Endothelial cell (in vitro differentiated cells): ENCODE data around the gene DNAJC15. TPM values are rescaled to one million over a fixed set of nuclear protein-coding genes. Genes with fewer than 3 reads are reported as not detected.

Experiments
- DNase-seq: peaks from one replicate; pipeline ENCODE4 v3.0.0; 2021; ENCODE audit warnings: low spot score
- H3K27ac Mint-ChIP-seq: one replicate; pipeline ENCODE4 v1.8.0; 2021; ENCODE audit warnings: mixed read lengths, inconsistent platforms; ENCODE audit not compliant: unreplicated experiment
- H3K27me3 Mint-ChIP-seq: one replicate; pipeline ENCODE4 v1.8.0; 2021; ENCODE audit warnings: mild to moderate bottlenecking, moderate library complexity, mixed read lengths, inconsistent platforms; ENCODE audit not compliant: unreplicated experiment
- H3K36me3 Mint-ChIP-seq: one replicate; pipeline ENCODE4 v1.8.0; 2021; ENCODE audit warnings: mild to moderate bottlenecking, low read depth, mixed read lengths, inconsistent platforms; ENCODE audit not compliant: unreplicated experiment
- H3K4me1 Mint-ChIP-seq: one replicate; pipeline ENCODE4 v1.8.0; 2021; ENCODE audit warnings: mild to moderate bottlenecking, mixed read lengths, inconsistent platforms; ENCODE audit not compliant: unreplicated experiment
- H3K4me3 Mint-ChIP-seq: one replicate; pipeline ENCODE4 v1.8.0; 2021; ENCODE audit warnings: mild to moderate bottlenecking, mixed read lengths, inconsistent platforms; ENCODE audit not compliant: unreplicated experiment
- H3K9me3 Mint-ChIP-seq: one replicate; pipeline ENCODE4 v1.8.0; 2021; ENCODE audit warnings: mixed read lengths, inconsistent platforms; ENCODE audit not compliant: unreplicated experiment
- CTCF ChIP-seq: fragments of 200-600 bp; sonication (generic); IDR thresholded peaks from one replicate; pipeline ENCODE4 v1.5.0; 2021; ENCODE audit warnings: antibody characterized with exemption; ENCODE audit not compliant: unreplicated experiment
- total RNA-seq: library from RNA; stranded (reverse); fragmentation: NEBNext Ultra II Directional; extraction: Animal tissue kit (Norgen Biotek cat#: 25700); gene quantifications from one replicate; pipeline ENCODE4 v1.2.1, GENCODE V29; 2021; ENCODE audit not compliant: unreplicated experiment

The DNAJC15 gene
- total RNA-seq, 1 donor from 2014 or later = 13.9 TPM

GRCh38 chr13:42984026-42984425 lies 39.4 kb upstream of the DNAJC15 start:
- DNase-seq = no peak
- no peaks in the 10 kb centered on the region for H3K36me3 Mint-ChIP-seq
- no peak overlapping the region for H3K27ac Mint-ChIP-seq
- H3K9me3 Mint-ChIP-seq = no peaks in the 10 kb centered on the region
- no peak overlapping the region for H3K4me3 Mint-ChIP-seq
- TF ChIP-seq CTCF = no peak
- H3K4me1 Mint-ChIP-seq = no peaks in the 10 kb centered on the region
- no peaks in the 10 kb centered on the region for H3K27me3 Mint-ChIP-seq

GRCh38 chr13:42984691-42985090 lies 38.7 kb upstream of the DNAJC15 start:
- H3K36me3 Mint-ChIP-seq = no peaks in the 10 kb centered on the region
- no peak for TF ChIP-seq CTCF
- no peaks in the 10 kb centered on the region for H3K9me3 Mint-ChIP-seq
- DNase-seq = no peak
- H3K4me3 Mint-ChIP-seq = no peak overlapping the region
- H3K4me1 Mint-ChIP-seq = no peaks in the 10 kb centered on the region
- H3K27me3 Mint-ChIP-seq = peaks cover 2% of the 10 kb centered on the region
- H3K27ac Mint-ChIP-seq = no peak overlapping the region

GRCh38 chr13:42985312-42986175 lies 37.8 kb upstream of the DNAJC15 start:
- no peak for TF ChIP-seq CTCF
- no peak for DNase-seq
- H3K4me1 Mint-ChIP-seq = no peaks in the 10 kb centered on the region
- no peak overlapping the region for H3K27ac Mint-ChIP-seq
- H3K36me3 Mint-ChIP-seq = no peaks in the 10 kb centered on the region
- no peak overlapping the region for H3K4me3 Mint-ChIP-seq
- no peaks in the 10 kb centered on the region for H3K9me3 Mint-ChIP-seq
- H3K27me3 Mint-ChIP-seq = peaks cover 2% of the 10 kb centered on the region

- H3K9me3 Mint-ChIP-seq = no peaks in the 10 kb centered on the region
- peaks cover 2% of the 10 kb centered on the region for H3K27me3 Mint-ChIP-seq
- H3K4me1 Mint-ChIP-seq = no peaks in the 10 kb centered on the region
Observed at GRCh38 chr13:42986176-42986574, 37.2 kb upstream of the DNAJC15 start.

More at GRCh38 chr13:42986176-42986574, 37.2 kb upstream of the DNAJC15 start:
- H3K36me3 Mint-ChIP-seq = no peaks in the 10 kb centered on the region
- no peak overlapping the region for H3K4me3 Mint-ChIP-seq
- H3K27ac Mint-ChIP-seq = no peak overlapping the region
- TF ChIP-seq CTCF = no peak
- DNase-seq = no peak
